ENCODE measurements around the gene MYO3B. TPM values are rescaled to one million over a fixed set of nuclear protein-coding genes. Genes with fewer than 3 reads are reported as not detected.
A peak's percentile ranks its signal among the peaks of the same experiment; 100 is the strongest.

MYO3B gene
- total and polyA plus RNA-seq, 2 donors (not counting 3 experiments of a cell fraction or from before 2014, with no cell fraction given), result 0.03 TPM; not detected in 1

DNA sequence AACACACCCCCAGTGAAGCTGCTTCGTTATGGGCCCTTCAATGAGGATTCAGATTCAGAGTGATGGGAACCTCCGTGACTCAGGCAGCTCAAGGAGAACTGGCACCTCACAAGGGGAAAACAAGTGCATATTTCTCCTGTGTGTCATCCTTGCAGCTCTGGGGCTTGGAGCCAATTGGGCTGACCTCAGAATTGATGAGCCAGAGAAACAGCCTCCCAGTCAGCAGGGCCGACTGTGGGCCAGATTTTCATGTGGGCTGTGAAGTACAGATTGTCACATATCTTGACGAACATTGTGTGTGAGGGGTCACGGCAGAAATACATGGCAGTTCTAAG, 347.6 kb downstream of the MYO3B start:
- POLR2A ChIA-PET, result no interaction called here
- Histone ChIP-seq H3K27ac (ENCODE audit: insufficient read depth, low read depth, low read length) (peak overlapping the region; percentile 73), H2AFZ (ENCODE audit: low read depth, low read length) (peak overlapping the region; percentile 14), H4K20me1 (replicated peaks; ENCODE audit: control insufficient read depth, extremely low read depth, insufficient read depth, low read length) (no peaks in the 10 kb centered on the region), H3K4me1 (ENCODE audit: control insufficient read depth, extremely low read depth, insufficient read depth, low read length) (peaks cover 27% of the 10 kb centered on the region), H3K9me3 (replicated peaks; ENCODE audit: control insufficient read depth, insufficient read depth, low read length) (no peaks in the 10 kb centered on the region), H3K9ac (replicated peaks; ENCODE audit: extremely low read depth, insufficient read depth, low read length) (peak overlapping the region; percentile 57), H3K4me3 (replicated peaks in 1 of 3; ENCODE audit: insufficient read depth in 1 of 3, low read depth in 1 of 3, low read length in 3 of 3) (no peak overlapping the region), H3K9me1 (replicated peaks; ENCODE audit: control insufficient read depth, extremely low read depth, insufficient read depth, low read length) (no peaks in the 10 kb centered on the region), H3K79me2 (ENCODE audit: control insufficient read depth, insufficient read depth, low read length) (no peaks in the 10 kb centered on the region), H3K27me3 (ENCODE audit: control insufficient read depth in 2 of 2, insufficient read depth in 2 of 2, low read length in 2 of 2) (no peaks in the 10 kb centered on the region), H3K4me2 (ENCODE audit: insufficient read depth, low read length) (peak overlapping the region; percentile 57), H3K36me3 (ENCODE audit: control insufficient read depth in 2 of 2, extremely low read depth in 1 of 2, insufficient read depth in 2 of 2, low read length in 2 of 2) (no peaks in the 10 kb centered on the region)
- dilution Hi-C loops (cut with MboI; ENCODE audit: extremely low pct_ligation_motif_present, low sequenced_read_pairs) (no loop called here), intact Hi-C loops (cut with micrococcal nuclease) (loop anchor here (1.0 kb wide), 2 partner anchors 21 to 29 kb away; no protein-coding TSS in a partner anchor)
- DNase-seq (ENCODE audit: low read depth, low spot score) (peak; percentile 96), FAIRE-seq (peak; percentile 100)
- TF ChIP-seq POLR2AphosphoS5 (IDR thresholded peaks at IDR 0.05; ENCODE audit: insufficient read depth, low read depth, low read length) (peak; percentile 85), MYC (IDR thresholded peaks at IDR 0.05; ENCODE audit: low read depth, low read length) (no peak), POLR2A (IDR thresholded peaks at IDR 0.05; ENCODE audit: low read depth, low read length) (no peak), GATA2 (IDR thresholded peaks at IDR 0.05; ENCODE audit: insufficient read depth, insufficient read length, low read depth, low read length) (peak; percentile 46), JUN (IDR thresholded peaks at IDR 0.05; ENCODE audit: borderline replicate concordance, insufficient read depth, insufficient read length, low read depth) (peak; percentile 92), FOS (IDR thresholded peaks at IDR 0.05; ENCODE audit: borderline replicate concordance, insufficient read depth, low read length) (peak; percentile 98), EZH2 (IDR thresholded peaks at IDR 0.05; ENCODE audit: borderline replicate concordance, low read depth, low read length, severe bottlenecking) (no peak)
- TF ChIP-seq, protein P1, sequence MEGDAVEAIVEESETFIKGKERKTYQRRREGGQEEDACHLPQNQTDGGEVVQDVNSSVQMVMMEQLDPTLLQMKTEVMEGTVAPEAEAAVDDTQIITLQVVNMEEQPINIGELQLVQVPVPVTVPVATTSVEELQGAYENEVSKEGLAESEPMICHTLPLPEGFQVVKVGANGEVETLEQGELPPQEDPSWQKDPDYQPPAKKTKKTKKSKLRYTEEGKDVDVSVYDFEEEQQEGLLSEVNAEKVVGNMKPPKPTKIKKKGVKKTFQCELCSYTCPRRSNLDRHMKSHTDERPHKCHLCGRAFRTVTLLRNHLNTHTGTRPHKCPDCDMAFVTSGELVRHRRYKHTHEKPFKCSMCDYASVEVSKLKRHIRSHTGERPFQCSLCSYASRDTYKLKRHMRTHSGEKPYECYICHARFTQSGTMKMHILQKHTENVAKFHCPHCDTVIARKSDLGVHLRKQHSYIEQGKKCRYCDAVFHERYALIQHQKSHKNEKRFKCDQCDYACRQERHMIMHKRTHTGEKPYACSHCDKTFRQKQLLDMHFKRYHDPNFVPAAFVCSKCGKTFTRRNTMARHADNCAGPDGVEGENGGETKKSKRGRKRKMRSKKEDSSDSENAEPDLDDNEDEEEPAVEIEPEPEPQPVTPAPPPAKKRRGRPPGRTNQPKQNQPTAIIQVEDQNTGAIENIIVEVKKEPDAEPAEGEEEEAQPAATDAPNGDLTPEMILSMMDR (IDR thresholded peaks at IDR 0.05; ENCODE audit: extremely low read depth in 1 of 2, insufficient read depth in 1 of 2, low read depth in 1 of 2, low read length in 2 of 2), result no peak
- TF ChIP-seq, protein P2, sequence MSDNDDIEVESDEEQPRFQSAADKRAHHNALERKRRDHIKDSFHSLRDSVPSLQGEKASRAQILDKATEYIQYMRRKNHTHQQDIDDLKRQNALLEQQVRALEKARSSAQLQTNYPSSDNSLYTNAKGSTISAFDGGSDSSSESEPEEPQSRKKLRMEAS (IDR thresholded peaks at IDR 0.05; ENCODE audit: insufficient read depth, insufficient read length), result no peak
- BruUV-seq (replicated peaks), result no TSS peak
- CTCF ChIA-PET, result interaction anchor here (1.0 to 1.2 kb wide), 2 partner anchors 15 to 20 kb away, joined by 4 read pairs; no protein-coding TSS in a partner anchor
